ENCODE data around the gene MED7. TPM values are rescaled to one million over a fixed set of nuclear protein-coding genes. Genes with fewer than 3 reads are reported as not detected.

Gene MED7
- total and polyA plus RNA-seq, 2 of the 8 experiments (the other 6 are each of a cell fraction or from before 2014, with no cell fraction given) = 6.9 to 9.5 TPM

DNA sequence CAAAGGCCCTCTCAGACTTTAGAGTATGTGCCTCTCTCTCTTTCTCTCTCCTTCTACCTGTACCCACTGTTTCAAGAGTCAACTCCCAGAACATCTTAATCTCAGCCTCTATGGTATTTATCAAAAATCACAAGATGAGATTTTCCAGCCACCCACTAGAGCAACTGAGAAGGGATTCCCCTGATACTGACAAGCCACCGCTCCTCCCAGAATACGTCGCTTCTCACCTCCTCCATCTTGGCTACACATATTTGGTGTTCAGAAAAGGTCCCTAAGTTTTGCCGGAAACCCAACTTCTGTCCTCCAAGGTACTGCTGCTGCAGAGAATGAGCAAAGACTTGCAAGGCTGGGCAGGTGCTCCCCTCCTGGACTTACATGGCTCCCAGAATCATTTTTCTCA, 17.3 kb upstream of the MED7 start:
- Histone ChIP-seq H3K18ac (ENCODE audit: extremely low read depth, low read length) (no peak overlapping the region), H3K23me2 (ENCODE audit: low read depth, low read length) (no peaks in the 10 kb centered on the region), H2BK120ac (replicated peaks; ENCODE audit: low read depth, low read length) (no peak overlapping the region), H3K14ac (ENCODE audit: insufficient read length) (no peak overlapping the region), H3K4me3 (ENCODE audit: extremely low read depth in 1 of 4, insufficient read depth in 2 of 4, low read depth in 3 of 4, low read length in 4 of 4) (no peak overlapping the region), H4K20me1 (replicated peaks in 1 of 2; ENCODE audit: control insufficient read depth in 1 of 2, insufficient read depth in 2 of 2, low read length in 2 of 2) (no peaks in the 10 kb centered on the region), H3K23ac (ENCODE audit: insufficient read length) (no peak overlapping the region), H3K9ac (replicated peaks in 1 of 4; ENCODE audit: extremely low read depth in 1 of 4, low read depth in 3 of 4, low read length in 3 of 4) (no peak overlapping the region), H2BK15ac (ENCODE audit: low read length) (no peak overlapping the region), H4K91ac (replicated peaks; ENCODE audit: insufficient read length, low read length) (no peak overlapping the region), H3K9me3 (ENCODE audit: insufficient read depth in 2 of 2, low read depth in 1 of 2, low read length in 1 of 2) (no peaks in the 10 kb centered on the region), H3K4ac (replicated peaks; ENCODE audit: insufficient read length, low read depth, low read length) (no peak overlapping the region), H2AFZ (ENCODE audit: low read length) (no peak overlapping the region), H3K79me1 (ENCODE audit: low read depth, low read length) (no peaks in the 10 kb centered on the region), H4K5ac (ENCODE audit: insufficient read length, low read depth, low read length) (no peak overlapping the region), H2BK5ac (ENCODE audit: low read depth, low read length) (no peak overlapping the region), H3K4me2 (ENCODE audit: insufficient read depth in 1 of 2, low read depth in 2 of 2, low read length in 2 of 2) (no peak overlapping the region), H3K79me2 (ENCODE audit: control insufficient read depth in 1 of 2, insufficient read depth in 2 of 2, low read length in 2 of 2) (no peaks in the 10 kb centered on the region), H3K4me1 (replicated peaks in 1 of 4; ENCODE audit: control insufficient read depth in 3 of 4, insufficient read depth in 4 of 4, low read length in 3 of 4) (no peaks in the 10 kb centered on the region), H2BK20ac (ENCODE audit: low read length) (no peak overlapping the region), H2AK5ac (ENCODE audit: low read depth, low read length) (no peak overlapping the region), H3K27me3 (replicated peaks in 1 of 4; ENCODE audit: control insufficient read depth in 3 of 4, extremely low read depth in 1 of 4, insufficient read depth in 3 of 4, low read length in 3 of 4) (no peaks in the 10 kb centered on the region), H3K56ac (replicated peaks; ENCODE audit: insufficient read length, low read depth, low read length) (no peak overlapping the region), H4K8ac (ENCODE audit: extremely low read depth, insufficient read depth, low read length) (no peak overlapping the region), H3K36me3 (ENCODE audit: control insufficient read depth in 2 of 4, insufficient read depth in 4 of 4, low read length in 3 of 4) (no peaks in the 10 kb centered on the region), H3K27ac (ENCODE audit: low read depth, low read length) (no peak overlapping the region), H2BK12ac (ENCODE audit: low read depth, low read length) (no peak overlapping the region)
- POLR2A ChIA-PET (ENCODE audit: partially characterized antibody) = no interaction called here
- FAIRE-seq (no peak), DNase-seq (ENCODE audit: low read depth in 1 of 2, low spot score in 2 of 2) (no peak)
- CTCF ChIA-PET (ENCODE audit: partially characterized antibody) = no interaction called here
- WGBS, 2 experiments (ENCODE audit: extremely low coverage in 1 of 2, insufficient coverage in 1 of 2, insufficient read length in 1 of 2, insufficient replicate concordance in 2 of 2, low coverage in 1 of 2, low lambda C conversion rate in 2 of 2, missing lambda C conversion rate in 1 of 2) = 85% methylated on average over 4 of the region's 4 CpGs; no CpG with 5 or more reads in 1 of the 2 experiments
- no peak for TF ChIP-seq ZNF274 (IDR thresholded peaks at IDR 0.05; ENCODE audit: borderline replicate concordance, extremely low read depth, low read length)
- TF ChIP-seq SAP30 (IDR thresholded peaks at IDR 0.05; ENCODE audit: insufficient read depth, insufficient replicate concordance, low read length) = no peak
- no peak for TF ChIP-seq JUND (IDR thresholded peaks at IDR 0.05; ENCODE audit: low read length)
- no peak for TF ChIP-seq NRF1 (IDR thresholded peaks at IDR 0.05; ENCODE audit: low read depth, low read length)
- TF ChIP-seq, protein P1, sequence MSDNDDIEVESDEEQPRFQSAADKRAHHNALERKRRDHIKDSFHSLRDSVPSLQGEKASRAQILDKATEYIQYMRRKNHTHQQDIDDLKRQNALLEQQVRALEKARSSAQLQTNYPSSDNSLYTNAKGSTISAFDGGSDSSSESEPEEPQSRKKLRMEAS (IDR thresholded peaks at IDR 0.05) = no peak
- TF ChIP-seq CBX5 (IDR thresholded peaks at IDR 0.05; ENCODE audit: low read depth, low read length) = no peak
- TF ChIP-seq EGR1 (IDR thresholded peaks at IDR 0.05; ENCODE audit: borderline replicate concordance, low read depth, low read length) = no peak
- no peak for TF ChIP-seq ASH2L (IDR thresholded peaks at IDR 0.05; ENCODE audit: low read length)
- no peak for TF ChIP-seq POU5F1 (IDR thresholded peaks at IDR 0.05; ENCODE audit: low read depth, low read length)
